Globus pallidus (tissue), 1 donor: ENCODE data around the gene ALOX12.

Experiments used
- DNase-seq: peaks from one replicate; pipeline ENCODE4 v3.0.0-alpha.2; 2015; ENCODE audit warnings: low spot score

The ALOX12 gene

DNA sequence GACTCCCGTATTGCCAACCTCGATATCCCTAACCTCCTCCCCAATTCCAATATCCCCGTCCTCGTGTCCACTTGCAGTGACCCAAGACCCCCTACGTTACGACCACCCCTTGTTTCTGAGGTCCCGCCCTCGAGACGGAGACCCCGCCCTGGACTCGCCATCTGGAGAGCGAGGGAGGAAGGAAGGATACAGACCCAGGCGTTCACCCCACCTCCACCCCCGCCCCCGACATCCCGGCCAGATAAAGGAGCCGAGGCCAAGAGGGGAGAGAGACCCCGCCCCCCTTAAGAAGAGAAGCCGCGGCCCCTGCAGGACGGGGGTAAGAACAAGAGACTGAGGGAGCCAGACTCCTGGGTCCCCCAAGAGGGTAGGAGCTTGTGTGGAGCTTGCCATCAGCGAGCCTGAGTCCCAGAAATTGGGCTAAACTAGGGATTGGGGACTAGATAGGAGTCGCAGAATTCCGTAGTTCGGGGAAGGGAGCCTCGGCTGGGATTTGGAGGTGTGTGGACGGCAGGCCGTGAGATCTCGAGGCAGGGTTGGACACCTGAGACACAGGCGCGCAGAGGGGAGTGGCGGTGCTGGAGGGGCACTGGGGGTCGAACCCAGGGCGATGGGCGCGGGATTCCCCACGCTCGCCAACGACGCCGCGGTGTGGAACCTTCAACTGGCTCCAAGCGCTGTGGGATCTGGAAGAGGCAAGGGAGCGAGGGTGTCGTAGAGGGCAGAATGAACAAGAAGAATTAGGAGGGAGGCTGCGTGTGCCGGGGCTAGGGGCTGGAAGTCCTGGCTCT, 27.1 kb downstream of the ALOX12 start, which contains the start of gene BCL6B:
Gene BCL6B, plus strand, starts transcription at position 270 of the 791 bp plus-strand sequence. CDS start 622 bp downstream, outside the sequence.
- no peak for DNase-seq

DNA sequence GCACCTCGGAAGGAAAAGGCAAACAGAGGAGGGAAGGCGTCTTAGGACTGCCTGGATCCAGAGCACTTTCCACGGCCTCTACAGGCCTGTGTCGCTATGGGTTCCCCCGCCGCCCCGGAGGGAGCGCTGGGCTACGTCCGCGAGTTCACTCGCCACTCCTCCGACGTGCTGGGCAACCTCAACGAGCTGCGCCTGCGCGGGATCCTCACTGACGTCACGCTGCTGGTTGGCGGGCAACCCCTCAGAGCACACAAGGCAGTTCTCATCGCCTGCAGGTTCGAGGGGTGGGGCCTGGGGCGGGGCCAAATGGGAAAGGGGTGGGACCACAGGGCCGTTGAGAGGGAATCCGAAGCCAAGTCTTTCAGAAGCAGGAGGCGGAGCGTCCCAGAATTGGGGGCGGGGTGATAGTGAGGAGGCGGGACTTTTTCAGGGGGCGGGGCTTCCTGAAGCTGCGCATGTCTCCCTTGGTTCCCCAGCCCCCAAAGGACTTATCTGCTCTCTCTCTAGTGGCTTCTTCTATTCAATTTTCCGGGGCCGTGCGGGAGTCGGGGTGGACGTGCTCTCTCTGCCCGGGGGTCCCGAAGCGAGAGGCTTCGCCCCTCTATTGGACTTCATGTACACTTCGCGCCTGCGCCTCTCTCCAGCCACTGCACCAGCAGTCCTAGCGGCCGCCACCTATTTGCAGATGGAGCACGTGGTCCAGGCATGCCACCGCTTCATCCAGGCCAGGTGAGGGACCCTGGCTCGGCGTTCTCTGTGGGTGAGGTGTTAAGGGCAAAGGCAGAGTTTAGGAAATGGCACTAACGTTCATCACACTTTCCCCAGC, 27.9 kb downstream of the ALOX12 start:
- DNase-seq = peak; percentile 64

DNA sequence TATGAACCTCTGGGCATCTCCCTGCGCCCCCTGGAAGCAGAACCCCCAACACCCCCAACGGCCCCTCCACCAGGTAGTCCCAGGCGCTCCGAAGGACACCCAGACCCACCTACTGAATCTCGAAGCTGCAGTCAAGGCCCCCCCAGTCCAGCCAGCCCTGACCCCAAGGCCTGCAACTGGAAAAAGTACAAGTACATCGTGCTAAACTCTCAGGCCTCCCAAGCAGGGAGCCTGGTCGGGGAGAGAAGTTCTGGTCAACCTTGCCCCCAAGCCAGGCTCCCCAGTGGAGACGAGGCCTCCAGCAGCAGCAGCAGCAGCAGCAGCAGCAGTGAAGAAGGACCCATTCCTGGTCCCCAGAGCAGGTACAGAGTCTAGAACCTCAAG, 28.5 kb downstream of the ALOX12 start:
- no peak for DNase-seq

DNA sequence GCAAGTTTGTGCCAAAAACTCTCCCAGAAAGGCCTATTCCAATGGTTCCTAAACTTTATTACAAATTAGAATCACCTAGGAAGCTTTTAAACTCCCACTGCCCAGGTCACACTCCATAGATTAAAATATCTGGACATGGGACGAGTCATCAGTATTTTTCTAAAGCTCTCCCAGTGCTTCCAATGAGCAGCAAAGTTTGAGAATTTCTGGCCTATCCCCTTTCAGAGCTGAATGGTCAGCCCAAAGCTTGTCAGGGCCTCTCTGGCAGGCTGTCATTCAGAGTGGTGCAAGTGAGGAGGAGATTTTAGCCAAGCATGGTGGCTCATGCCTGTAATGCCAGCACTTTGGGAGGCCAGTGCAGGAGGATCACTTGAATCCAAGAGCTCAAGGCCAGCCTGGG, 29.4 kb downstream of the ALOX12 start:
- DNase-seq = no peak

DNA sequence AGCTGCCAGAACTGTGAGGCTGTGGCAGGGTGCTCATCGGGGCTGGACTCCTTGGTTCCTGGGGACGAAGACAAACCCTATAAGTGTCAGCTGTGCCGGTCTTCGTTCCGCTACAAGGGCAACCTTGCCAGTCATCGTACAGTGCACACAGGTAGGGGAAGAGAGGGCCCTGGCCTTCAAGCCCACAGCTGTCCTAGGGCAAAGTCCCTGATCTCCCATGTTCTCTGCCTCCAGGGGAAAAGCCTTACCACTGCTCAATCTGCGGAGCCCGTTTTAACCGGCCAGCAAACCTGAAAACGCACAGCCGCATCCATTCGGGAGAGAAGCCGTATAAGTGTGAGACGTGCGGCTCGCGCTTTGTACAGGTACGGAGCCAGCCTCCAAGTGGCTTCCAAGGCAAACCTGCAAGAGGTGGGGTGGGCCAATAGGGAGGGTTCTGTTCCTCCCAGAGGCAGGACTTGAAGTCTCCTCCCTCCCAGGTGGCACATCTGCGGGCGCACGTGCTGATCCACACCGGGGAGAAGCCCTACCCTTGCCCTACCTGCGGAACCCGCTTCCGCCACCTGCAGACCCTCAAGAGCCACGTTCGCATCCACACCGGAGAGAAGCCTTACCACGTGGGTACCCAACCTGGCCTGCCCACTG, 30.7 kb downstream of the ALOX12 start:
- no peak for DNase-seq

DNA sequence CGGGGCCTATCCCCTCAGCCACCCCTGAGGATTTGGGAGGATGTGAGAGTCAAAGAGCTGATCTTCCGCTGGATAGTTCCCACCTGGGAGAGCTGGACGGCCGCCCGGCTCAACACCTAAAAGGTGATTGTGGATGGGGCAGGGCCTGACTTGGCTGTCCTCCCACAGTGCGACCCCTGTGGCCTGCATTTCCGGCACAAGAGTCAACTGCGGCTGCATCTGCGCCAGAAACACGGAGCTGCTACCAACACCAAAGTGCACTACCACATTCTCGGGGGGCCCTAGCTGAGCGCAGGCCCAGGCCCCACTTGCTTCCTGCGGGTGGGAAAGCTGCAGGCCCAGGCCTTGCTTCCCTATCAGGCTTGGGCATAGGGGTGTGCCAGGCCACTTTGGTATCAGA, 31.5 kb downstream of the ALOX12 start:
- no peak for DNase-seq

DNA sequence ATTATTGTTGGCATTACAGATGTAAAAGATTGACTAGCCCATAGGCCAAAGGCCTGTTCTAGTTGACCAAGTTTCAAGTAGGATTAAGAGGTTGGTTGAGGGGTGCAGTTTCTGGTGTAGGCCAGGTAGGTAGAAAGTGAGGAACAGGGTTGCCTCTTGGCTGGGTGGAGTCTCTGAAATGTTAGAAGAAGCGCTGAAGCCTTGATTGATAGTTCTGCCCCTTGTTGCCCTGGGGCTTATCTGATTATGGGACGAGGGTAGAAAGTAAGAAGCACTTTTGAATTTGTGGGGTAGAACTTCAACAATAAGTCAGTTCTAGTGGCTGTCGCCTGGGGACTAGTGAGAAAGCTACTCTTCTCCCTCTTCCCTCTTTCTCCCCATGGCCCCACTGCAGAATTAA, 33.2 kb downstream of the ALOX12 start:
- DNase-seq = no peak

DNA sequence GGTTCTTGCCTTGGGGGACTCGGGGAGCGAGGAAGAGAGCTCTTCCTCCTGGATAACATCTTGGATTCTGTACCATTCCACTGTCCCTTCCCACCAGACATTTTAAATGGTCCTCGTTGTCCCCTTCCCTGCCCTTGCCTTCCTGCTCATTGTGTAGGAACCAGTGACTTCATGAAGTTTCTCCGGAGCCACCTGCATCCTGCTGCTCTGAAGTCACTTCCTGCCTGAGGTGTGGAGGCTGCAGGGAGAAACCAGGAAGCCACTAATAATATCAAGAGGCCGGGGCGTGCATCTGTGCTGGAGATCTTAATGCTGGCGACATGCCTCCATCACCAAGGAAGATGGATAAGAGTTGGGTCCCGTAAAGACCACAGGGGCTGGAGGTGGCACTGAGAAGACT, 33.8 kb downstream of the ALOX12 start:
- DNase-seq = no peak

DNA sequence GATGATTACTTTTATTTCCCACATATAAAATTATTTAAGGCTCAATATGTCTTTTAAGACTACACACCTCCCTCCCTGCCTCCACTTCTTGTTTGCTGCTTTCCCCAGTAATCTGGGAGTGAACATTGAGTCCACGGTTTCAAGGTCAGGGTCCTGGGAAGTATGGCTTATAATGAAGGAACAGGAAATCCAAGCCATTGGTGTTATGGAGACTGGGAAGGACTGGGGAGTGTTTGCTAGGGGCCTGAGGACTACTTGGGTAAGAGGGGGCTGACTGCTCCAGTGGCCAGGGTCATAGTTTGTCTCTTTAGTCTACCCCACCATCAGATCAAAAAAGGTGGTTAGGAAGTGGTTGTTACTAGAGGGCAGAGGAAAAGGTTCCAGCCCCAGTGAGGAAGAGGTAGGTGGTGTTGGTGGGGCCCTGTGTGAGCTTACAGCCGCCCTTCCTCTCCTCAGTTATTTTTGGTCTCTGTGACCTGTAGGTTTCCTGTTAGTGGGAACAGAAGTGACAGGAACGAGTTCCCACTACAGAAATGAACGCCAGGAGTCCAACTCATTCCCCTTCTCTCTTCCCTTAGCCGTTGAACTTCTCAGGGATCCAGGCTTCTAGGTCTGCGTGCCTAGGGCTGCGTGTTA, 39.2 kb downstream of the ALOX12 start:
- no peak for DNase-seq

DNA sequence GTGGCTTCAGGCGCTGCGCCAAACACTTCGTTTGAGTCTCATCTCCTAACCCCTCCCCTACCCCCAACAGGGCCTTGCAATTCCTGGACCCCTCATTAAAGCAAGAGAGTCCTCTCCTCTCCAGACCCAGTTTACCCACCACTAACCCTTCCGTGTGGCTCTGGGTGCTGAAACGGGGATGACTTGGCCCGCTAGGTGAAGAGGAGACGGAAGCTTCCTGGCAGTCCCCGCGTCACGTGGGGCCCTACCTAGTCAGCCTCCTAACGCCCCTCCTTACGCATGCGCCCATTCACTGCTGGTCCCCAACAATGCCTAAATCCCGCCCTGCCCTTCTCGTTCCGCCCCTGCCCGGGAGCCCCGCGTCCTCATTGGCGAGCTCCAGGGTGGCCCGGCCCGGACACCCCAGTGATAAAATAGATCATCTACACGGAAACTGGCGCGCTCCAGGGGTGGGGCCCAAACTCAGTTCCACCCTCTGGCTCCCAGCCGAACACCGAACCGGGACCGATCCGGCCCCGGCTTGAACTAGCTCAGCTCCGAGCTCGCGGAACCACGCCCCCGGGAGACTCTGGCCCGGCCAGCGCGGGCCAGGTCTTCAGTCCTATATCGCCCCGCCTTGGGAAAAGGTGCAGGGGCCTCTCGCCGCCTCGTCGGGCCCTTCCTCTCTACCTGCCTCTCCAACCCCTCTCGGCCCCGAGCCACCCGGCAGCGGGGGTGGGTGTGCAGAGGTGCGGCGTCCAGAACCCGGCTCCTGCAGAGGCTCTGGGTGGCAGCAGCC, 39.9 kb downstream of the ALOX12 start, which contains the start of gene SLC16A13:
Gene SLC16A13, plus strand, starts transcription at position 425 of the 778 bp plus-strand sequence. CDS start 368 bp downstream, outside the sequence.
- peak; percentile 81 for DNase-seq

DNA sequence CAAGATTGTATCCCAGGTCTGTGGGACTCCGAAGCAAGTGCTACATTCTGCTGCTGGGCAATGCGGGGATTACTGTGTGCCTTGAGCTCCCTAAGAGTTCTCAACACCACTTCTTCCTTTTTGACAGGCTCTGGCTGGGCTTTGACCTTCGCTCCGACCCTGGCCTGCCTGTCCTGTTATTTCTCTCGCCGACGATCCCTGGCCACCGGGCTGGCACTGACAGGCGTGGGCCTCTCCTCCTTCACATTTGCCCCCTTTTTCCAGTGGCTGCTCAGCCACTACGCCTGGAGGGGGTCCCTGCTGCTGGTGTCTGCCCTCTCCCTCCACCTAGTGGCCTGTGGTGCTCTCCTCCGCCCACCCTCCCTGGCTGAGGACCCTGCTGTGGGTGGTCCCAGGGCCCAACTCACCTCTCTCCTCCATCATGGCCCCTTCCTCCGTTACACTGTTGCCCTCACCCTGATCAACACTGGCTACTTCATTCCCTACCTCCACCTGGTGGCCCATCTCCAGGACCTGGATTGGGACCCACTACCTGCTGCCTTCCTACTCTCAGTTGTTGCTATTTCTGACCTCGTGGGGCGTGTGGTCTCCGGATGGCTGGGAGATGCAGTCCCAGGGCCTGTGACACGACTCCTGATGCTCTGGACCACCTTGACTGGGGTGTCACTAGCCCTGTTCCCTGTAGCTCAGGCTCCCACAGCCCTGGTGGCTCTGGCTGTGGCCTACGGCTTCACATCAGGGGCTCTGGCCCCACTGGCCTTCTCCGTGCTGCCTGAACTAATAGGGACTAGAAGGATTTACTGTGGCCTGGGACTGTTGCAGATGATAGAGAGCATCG, 42.4 kb downstream of the ALOX12 start:
- no peak for DNase-seq

DNA sequence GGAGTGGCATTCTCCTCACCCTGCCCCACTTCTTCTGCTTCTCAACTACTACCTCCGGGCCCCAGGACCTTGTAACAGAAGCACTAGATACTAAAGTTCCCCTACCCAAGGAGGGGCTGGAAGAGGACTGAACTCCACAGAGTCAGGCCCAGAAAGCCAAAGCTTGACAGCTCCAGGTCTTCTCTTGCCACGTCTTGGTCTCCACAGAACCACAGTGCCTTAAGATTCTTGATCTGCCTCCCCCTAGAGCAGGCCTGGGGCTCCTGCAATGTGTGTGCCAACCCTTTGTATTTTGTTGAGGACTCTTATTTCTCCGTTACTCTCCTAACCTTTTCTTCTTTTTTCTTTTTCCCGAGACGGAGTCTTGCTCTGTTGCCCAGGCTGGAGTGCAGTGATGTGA, 44.0 kb downstream of the ALOX12 start:
- no peak for DNase-seq

DNA sequence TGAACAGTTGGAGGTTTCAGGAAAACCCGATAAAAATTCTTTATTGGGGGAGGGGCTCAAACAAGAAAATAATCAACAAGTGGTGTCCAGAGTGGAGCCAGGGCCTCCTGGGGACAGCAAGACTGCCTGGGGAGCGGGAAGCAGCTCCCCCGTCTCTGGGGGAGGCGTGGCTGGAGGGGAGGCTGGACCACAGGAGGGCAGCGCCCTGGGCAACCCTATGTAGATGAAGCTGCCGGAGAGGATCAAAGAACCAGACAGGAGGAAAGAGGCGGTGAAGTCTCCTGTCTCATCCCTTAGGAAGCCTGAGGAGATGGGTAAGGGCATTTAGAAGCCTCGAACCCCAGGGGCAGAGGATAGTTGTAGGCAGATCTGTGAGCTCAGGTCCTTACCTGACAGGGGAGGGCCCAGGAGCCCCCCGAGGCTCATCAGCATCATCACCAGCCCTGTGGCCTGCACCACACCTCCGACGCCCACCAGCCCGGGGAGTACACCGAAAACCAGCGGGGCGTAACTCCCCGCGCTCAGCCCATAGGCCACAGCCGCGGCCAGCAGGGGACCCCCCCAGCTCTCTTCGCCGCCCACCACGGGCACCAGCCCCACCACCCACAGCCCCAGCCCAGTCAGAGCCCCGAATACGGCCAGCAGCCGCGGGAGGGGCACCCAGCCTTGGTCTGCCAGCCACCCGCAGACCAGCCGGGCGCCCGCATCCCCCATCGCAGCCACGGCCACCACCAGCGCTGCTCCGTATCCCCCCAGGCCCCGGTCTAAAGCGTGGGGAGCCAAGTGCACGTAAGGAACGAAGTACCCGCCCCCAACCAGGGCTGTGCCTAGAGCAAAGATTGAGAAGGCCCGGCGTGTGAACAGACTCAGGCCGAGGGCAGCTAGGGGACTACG, 46.0 kb downstream of the ALOX12 start:
- no peak for DNase-seq

DNA sequence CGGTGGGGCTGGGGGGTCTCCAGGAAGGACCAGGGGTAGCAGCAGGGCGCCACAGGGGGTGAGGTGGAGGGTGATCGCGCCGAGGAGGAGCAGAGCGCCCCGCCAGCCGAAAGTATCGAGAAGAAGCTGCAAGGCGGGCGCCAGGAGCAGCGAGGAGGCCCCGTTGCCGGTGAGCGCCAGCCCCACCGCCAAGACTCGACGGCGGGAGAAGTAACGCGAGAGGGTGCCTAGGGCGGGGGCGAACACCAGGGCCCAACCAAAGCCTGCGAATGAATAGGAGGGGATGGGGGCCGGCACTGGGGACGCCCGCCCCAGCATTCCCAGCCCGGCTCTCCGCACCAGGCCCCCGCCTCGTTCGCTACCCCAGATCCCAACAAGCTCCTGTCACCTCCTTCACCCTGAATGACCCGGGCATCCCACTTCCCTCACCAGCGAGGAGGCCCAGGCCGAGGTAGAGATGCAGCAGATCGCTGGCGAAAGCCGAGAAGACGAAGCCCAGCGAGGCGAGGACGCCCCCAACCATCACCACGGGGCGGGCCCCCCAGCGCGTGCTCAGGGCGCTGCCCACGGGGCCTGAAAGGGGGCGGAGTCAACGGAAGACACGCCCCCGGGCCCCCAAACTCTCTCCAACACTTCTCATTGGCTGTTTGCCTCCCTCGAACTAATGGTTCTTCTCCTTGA, 46.8 kb downstream of the ALOX12 start:
- DNase-seq = no peak

DNA sequence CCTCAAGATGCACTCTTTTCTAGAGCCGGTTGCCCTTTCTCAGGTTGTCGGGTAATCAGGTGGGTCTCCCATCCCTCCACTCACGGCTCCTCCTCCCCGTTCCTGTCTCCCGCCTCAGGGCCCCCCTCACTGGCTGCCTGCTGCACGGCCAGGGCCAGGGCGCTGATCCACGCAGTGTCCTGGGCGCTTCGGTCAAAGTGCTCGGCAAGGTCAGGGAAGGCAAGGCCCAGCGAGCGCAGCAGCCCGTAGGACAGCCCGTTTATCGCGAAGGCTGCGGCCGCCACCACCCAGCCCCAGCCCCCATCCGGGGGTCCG, 47.3 kb downstream of the ALOX12 start:
- DNase-seq = no peak

DNA sequence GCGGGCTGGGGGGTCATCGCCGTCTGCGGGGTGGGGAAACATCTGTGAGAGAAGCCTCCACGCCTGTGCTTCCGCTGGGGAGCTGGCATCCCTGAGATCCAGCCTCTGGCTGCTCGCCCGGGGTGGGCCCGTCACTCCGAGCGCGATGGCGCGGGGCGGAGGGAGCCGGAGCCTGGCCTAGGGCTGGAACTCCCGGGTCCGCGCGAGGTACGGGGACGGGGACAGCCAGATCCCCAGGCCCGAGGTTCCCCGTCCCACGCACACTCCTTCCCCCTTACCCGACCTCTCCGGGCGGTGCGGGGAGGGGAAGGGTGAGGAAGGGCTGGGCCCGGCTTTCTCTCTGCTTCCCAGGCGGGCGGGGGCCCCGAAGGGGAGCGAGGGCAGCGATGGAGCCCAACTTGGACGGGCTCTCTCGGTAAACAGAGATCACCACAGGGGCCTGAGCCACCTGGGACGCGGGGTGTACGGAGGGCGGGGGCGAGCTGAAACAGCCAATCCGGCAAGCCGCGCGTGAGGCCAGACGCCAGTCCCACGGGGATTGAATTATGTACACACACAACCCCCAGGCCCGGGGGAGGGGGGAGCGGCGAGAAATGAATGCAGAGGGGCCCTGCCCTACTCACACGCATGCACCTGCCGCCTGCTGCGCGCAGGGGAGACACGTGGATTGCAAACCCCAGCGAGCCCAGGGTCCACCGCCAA, 47.8 kb downstream of the ALOX12 start, which contains the start of gene SLC16A11:
Gene SLC16A11, minus strand, starts transcription at position 596 of the 702 bp plus-strand sequence. Its CDS starts 579 bp downstream, at position 17.
- no peak for DNase-seq

DNA sequence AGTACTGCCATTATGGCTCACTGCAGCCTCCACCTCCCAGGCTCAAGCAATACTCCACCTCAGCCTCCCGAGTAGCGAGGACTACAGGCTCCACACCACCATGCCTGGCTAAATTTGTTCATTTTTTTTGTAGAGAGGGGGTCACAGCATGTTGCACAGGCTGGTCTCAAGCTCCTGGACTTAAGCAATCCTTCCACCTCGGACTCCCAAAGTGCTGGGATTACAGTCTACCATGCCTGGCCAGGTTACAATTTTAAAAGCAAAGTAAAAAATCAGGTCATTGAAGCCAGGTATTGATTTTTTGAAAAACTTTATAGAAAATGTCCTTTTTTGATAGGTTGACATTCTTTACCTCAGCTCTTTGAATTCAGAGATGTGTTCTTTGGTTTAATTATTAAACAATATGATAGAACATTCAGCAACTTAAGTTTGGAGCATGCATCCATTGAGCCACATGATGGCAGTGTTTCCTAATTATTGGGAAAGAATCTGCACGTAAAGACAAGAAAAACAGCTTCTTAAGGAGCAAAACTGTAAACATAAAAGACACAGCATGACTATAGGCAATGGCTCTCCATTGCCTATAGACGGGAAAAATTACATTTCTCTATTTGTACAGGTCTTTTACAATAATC, 49.8 kb downstream of the ALOX12 start:
- peak; percentile 55 for DNase-seq
